Inflammatory macrophage treated with lipopolysaccharide for 1 hour (primary cell): ENCODE data around the gene ATM.

Source experiments
- DNase-seq, 2 donors: peaks; one replicate each; pipeline ENCODE4 v3.0.0-alpha.2; 2020 to 2022

Gene ATM, protein sequence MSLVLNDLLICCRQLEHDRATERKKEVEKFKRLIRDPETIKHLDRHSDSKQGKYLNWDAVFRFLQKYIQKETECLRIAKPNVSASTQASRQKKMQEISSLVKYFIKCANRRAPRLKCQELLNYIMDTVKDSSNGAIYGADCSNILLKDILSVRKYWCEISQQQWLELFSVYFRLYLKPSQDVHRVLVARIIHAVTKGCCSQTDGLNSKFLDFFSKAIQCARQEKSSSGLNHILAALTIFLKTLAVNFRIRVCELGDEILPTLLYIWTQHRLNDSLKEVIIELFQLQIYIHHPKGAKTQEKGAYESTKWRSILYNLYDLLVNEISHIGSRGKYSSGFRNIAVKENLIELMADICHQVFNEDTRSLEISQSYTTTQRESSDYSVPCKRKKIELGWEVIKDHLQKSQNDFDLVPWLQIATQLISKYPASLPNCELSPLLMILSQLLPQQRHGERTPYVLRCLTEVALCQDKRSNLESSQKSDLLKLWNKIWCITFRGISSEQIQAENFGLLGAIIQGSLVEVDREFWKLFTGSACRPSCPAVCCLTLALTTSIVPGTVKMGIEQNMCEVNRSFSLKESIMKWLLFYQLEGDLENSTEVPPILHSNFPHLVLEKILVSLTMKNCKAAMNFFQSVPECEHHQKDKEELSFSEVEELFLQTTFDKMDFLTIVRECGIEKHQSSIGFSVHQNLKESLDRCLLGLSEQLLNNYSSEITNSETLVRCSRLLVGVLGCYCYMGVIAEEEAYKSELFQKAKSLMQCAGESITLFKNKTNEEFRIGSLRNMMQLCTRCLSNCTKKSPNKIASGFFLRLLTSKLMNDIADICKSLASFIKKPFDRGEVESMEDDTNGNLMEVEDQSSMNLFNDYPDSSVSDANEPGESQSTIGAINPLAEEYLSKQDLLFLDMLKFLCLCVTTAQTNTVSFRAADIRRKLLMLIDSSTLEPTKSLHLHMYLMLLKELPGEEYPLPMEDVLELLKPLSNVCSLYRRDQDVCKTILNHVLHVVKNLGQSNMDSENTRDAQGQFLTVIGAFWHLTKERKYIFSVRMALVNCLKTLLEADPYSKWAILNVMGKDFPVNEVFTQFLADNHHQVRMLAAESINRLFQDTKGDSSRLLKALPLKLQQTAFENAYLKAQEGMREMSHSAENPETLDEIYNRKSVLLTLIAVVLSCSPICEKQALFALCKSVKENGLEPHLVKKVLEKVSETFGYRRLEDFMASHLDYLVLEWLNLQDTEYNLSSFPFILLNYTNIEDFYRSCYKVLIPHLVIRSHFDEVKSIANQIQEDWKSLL (N-terminal part only)

DNA sequence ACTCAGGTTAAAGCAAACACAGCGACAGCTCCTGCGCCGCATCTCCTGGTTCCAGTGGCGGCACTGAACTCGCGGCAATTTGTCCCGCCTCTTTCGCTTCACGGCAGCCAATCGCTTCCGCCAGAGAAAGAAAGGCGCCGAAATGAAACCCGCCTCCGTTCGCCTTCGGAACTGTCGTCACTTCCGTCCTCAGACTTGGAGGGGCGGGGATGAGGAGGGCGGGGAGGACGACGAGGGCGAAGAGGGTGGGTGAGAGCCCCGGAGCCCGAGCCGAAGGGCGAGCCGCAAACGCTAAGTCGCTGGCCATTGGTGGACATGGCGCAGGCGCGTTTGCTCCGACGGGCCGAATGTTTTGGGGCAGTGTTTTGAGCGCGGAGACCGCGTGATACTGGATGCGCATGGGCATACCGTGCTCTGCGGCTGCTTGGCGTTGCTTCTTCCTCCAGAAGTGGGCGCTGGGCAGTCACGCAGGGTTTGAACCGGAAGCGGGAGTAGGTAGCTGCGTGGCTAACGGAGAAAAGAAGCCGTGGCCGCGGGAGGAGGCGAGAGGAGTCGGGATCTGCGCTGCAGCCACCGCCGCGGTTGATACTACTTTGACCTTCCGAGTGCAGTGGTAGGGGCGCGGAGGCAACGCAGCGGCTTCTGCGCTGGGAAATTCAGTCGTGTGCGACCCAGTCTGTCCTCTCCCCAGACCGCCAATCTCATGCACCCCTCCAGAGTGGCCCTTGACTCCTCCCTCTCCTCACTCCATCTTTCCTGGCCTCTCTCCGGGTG, at the start of gene ATM, which contains the start of gene NPAT:
Gene ATM (plus strand): TSS at position 494 of the 774 bp plus-strand sequence. CDS start 4,558 bp downstream, outside the sequence.
Gene NPAT (minus strand): TSS at position 65 of the 774 bp plus-strand sequence. CDS start 102 bp downstream, outside the sequence.
- DNase-seq = peak; percentile 99 to 100

GRCh38 chr11:108177570-108177969, 45.3 kb upstream of the ATM start:
- DNase-seq = no peak

DNA sequence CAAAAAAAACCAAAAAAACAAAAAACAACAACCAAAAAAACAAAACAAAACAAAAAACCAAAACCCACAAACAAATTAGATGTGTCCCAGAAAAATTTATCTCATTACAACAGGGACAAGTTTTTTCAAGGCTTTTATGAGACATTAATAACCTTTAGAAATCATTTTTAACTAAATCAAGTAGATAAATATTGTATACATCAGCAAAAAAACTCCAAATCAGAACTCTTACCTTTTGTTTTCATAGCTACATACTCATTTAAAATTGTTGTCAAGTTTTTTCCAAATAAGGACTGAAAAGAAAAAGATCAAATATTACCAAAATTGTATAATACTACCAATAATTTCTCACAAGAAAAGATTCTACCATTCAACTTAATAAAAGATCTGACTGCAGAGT, 29.1 kb upstream of the ATM start:
- DNase-seq = no peak

DNA sequence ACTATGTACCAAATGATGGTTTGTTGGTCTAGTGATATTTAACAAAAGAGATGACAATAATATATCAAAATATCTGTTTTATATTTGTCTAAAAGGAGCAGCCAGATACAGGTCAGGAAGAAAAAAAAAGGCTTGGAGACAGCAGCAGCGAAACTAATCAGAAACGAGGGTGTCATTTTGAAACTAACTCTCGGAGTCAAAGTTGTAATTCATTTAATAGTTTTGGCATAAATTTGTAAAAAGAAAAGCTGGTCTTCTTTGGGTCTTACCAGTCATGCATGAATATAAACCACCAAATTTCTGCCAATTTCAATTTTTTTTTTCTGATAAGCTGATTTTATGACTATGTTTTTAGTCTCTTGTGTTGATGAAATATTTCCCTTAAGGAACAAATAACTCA, 26.0 kb upstream of the ATM start:
- no peak for DNase-seq

GRCh38 chr11:108197351-108197750, 25.5 kb upstream of the ATM start:
- DNase-seq = no peak

DNA sequence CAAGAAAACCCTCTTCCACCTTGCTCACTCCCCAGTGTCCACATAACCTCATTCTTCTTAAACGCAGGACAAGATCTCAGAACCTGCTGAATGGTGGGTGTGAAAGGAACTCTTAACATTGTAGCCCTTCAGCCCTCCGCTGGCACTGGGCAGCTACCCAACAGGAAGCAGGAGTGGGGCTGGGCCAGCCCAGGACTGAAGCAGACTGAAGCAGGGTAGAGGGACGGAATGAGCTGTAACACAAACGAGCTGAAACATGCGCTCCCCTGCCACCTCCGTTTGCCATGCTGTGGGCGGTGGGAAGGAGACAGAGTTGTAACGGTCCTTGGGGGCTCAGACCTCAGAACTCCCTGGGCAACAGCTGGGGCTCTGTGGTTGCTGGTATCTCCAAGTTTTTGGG, 24.0 kb upstream of the ATM start:
- no peak for DNase-seq

DNA sequence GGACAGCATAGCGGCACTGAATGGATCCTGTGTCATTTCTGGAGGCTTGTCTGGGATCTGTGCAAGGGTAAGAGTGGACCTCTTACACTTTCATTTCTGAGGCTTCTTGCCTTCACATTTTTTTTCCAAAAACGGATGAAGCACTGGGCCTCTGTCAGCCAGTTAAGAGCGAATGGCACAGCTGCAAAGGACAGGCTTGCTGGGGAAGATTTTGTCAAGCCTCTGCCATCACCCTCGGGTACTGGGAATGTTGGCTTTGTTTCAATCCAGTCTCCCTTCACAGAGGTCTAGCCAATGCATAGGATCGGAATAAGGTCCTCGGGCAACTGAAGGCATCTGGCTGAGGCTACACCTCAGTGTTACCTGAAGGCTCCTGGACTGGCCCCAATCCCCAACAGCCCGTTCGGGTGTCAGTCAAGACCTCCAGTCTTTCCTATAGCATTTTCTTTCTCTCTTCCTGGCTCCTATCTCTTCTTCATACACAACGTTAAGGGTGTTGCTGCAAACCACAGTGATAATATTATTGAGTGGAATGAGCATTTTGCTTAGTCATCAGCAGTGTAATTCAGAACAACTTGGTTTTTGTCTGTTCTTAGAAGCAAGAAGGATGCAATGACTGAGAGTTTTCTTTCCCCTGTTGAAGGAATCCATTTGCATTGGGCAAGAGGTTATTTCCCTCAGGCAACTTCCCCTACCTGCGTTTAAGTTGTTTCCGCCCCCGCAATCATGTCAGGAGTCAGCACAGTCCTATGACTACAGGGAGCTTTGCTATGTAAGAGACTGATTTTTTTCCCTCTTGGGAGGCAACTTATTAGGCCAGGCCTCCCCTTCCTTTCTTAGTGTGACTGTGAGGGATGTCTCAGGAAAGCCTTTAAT, 23.2 kb upstream of the ATM start:
- DNase-seq = peak; percentile 83 to 94

- DNase-seq = peak in 1 of 2 donors; percentile 14
Observed at GRCh38 chr11:108203075-108203474, 19.8 kb upstream of the ATM start.

DNA sequence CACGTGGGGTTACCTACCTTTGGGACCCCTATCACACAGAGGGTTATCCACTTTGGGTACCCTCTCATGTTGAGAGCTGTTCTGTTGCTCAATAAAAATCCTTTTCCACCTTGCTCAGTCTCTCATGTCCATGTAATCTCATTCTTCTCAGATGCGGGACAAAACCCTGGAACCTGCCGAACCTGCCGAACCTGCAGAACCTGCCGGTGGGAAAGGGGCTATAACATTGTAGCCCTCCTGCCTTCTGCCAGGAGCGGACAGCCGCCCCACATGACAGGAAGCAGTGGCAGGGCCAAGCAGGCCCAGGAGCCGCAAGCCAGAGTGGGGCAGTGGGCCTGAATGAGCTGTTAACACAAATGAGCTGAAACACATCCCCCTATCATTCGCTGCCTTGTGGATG, 18.5 kb upstream of the ATM start:
- DNase-seq = no peak

DNA sequence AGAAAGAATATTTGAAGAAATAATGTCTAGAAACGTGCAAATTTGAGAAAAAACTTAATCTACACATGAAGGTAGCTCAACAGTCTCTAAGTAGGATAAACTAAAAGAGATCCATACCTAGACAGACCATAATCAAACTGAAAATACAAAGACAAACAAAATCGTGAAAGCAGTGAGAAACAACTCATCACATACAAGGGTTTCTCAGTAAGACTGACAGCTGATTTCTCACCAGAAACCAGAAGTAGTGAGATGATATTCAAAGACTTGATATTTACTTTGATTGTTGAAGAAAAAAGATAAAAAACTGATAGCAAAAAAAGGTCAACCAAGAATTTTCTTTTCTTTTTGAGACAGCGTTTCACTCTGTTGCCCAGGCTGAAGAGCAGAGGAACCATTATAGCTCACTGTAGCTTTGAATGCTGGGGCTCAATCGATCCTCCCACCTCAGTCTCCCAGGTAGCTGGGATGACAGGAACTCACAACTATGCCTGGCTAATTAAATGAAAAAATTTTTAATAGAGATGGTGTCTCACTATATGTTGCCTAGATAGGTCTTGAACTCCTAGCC, 17.9 kb upstream of the ATM start:
- DNase-seq = no peak

DNA sequence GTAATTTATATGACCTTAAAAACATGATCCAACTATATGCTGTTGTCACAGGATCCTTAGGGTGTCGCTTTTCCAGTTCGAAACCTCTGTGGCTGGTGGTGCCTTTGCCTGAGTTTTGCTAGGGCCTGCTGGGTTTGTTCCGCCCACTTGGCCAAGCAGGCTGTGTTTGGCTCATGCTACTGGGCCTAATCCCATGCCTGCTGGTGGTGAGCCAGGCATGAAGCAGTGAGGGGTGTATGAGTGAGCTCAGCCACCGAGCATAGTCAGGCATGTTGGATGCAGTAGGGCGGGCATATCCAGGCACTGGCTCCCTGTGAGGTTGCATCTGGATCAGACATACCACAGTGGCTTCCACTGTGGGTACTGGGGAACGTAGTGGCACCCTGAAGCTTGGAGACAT, 16.7 kb upstream of the ATM start:
- DNase-seq = no peak

- no peak for DNase-seq
Observed at GRCh38 chr11:108206969-108207682, 15.7 kb upstream of the ATM start.

- no peak for DNase-seq
Observed at GRCh38 chr11:108207683-108208060, 15.2 kb upstream of the ATM start.

DNA sequence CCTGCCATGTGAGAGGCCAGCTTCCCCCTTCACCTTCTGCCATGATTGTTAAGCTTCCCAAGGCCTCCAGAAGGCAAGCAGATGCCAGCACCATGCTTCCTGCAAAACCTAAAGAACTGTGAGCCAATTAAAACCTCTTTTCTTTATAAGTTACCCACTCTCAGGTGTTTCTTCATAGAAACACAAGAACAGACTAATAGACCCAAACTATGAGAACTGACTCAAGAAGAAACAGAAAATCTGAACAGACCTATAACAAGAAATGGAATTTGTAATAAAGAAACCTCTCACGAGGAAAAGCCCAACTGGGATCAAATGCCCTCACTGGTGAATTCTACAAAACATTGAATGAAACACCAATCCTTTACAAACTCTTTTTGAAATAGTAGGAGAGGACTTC, 12.4 kb upstream of the ATM start:
- DNase-seq = no peak

GRCh38 chr11:108213784-108214183, 9.1 kb upstream of the ATM start:
- DNase-seq = no peak

DNA sequence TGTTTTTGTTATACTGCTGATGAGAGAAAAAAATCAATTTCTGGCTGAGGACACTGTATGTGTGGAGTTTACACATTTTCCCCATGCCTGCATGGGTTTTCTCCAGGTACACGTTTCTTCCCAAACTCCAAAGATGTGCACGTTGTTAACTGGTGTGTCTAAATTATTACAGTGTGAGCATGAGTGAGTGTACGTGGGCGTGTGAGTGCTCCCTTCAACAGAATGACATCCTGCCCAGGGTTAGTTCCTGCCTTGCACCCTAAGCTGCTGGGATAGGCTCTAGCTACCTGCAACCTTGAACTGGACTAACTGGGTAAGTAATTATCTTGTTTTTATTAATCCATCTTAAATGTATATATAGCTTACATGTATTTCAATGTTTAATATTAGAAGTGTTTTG, 5.9 kb upstream of the ATM start:
- no peak for DNase-seq

- no peak for DNase-seq
Observed at GRCh38 chr11:108218455-108218854, 4.4 kb upstream of the ATM start.

DNA sequence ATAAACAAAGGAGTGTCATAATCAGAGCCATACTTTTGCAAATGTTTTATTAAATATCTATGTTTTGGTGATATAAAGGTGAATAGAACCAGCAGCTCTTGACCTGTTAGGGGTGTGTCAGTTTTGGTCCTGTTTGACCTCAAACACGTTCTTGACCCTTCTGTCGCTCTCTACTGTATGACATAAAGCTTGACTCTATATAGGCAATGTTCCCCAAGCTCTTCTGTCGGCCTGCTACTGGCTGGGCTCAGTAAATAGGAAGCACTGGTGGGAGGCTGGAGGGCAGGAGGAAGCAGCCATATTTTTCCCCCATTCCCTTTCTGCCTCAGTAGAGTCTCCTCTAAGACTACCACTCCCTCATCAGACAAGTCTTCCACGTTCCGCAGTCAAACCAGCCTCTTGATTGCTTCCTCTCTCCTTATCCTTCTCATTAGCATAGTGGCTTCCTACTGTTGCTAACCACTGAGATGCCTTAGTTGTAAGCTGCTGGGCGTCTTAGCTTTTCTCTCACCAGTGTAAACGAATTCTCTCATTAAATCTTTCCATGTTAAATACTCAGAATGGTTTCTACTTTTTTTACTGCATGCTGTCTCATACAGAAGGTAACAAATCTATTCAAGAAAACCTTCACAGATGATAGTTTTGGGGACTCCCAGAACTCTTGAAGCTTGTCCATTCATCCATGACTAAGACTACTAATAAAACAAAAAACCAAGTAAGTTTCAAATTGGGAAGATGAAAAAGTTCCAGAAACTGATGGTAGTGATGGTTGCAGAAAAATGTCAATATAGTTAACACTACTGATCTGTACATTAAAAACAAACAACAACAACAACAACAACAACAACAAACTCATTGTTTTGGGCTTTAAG, 3.7 kb upstream of the ATM start:
- DNase-seq = peak in 1 of 2 donors; percentile 9
